Ishikawa (cell line): ENCODE measurements around the gene ZFP69B.
A peak's percentile ranks its signal among the peaks of the same experiment; 100 is the strongest.

Experiments used
- CEBPB ChIP-seq: IDR thresholded peaks from 2 replicates; pipeline ENCODE4 v1.6.1; 2012
- CREB1 ChIP-seq: IDR thresholded peaks from 2 replicates; pipeline ENCODE4 v1.6.1; 2012; ENCODE audit warnings: low read depth
- EGR1 ChIP-seq: IDR thresholded peaks from 2 replicates; pipeline ENCODE4 v1.6.1; 2012
- EP300 ChIP-seq: IDR thresholded peaks from 2 replicates; pipeline ENCODE4 v1.6.1; 2012; ENCODE audit warnings: borderline replicate concordance
- FOXM1 ChIP-seq: IDR thresholded peaks from 2 replicates; pipeline ENCODE4 v1.6.1; 2012; ENCODE audit warnings: low read depth, borderline replicate concordance
- MAX ChIP-seq: IDR thresholded peaks from 2 replicates; pipeline ENCODE4 v1.6.1; 2012
- NFIC ChIP-seq: IDR thresholded peaks from 2 replicates; pipeline ENCODE4 v1.6.1; 2012
- RAD21 ChIP-seq: IDR thresholded peaks from 2 replicates; pipeline ENCODE4 v1.6.1; 2012; ENCODE audit warnings: low read depth
- REST ChIP-seq: IDR thresholded peaks from 2 replicates; pipeline ENCODE4 v1.6.1; 2012; ENCODE audit warnings: low read depth, mild to moderate bottlenecking
- TAF1 ChIP-seq: IDR thresholded peaks from 2 replicates; pipeline ENCODE4 v1.6.1; 2012; ENCODE audit warnings: low read depth, mild to moderate bottlenecking
- TCF12 ChIP-seq: IDR thresholded peaks from 2 replicates; pipeline ENCODE4 v1.6.1; 2012; ENCODE audit warnings: low read depth
- TEAD4 ChIP-seq: IDR thresholded peaks from 2 replicates; pipeline ENCODE4 v1.6.1; 2012
- USF1 ChIP-seq: IDR thresholded peaks from 2 replicates; pipeline ENCODE4 v1.6.1; 2012
- YY1 ChIP-seq: IDR thresholded peaks from 2 replicates; pipeline ENCODE4 v1.6.1; 2012; ENCODE audit warnings: low read depth
- ZBTB7A ChIP-seq: IDR thresholded peaks from 2 replicates; pipeline ENCODE4 v1.6.1; 2012; ENCODE audit warnings: low read depth

ZFP69B gene

GRCh38 chr1:40449684-40450494 is at the start of gene ZFP69B:
TSS of gene ZFP69B (plus strand) at chr1:40450476. CDS start at chr1:40450962, 486 bp downstream.
- TF ChIP-seq CREB1 (no peak), NFIC (no peak), YY1 (peak; percentile 30; the same call in 1 of the 2 replicates), TEAD4 (peak; percentile 16; the same call in 1 of the 2 replicates), FOXM1 (no peak), TAF1 (peak; percentile 68), TCF12 (0 out of 2 replicates have a peak, but pooled peaks have one; percentile 19), EGR1 (peak; percentile 93), MAX (peak; percentile 83)

- TF ChIP-seq REST = no peak
- TF ChIP-seq ZBTB7A = no peak
- no peak for TF ChIP-seq TCF12
- TF ChIP-seq TAF1 = no peak
- no peak for TF ChIP-seq FOXM1
These were observed 48.6 kb upstream of the ZFP69B start for GRCh38 chr1:40401473-40402201.

- no peak for TF ChIP-seq FOXM1
- TF ChIP-seq RAD21 = peak; percentile 78
These were observed 45.4 kb upstream of the ZFP69B start for GRCh38 chr1:40404670-40405462.

DNA sequence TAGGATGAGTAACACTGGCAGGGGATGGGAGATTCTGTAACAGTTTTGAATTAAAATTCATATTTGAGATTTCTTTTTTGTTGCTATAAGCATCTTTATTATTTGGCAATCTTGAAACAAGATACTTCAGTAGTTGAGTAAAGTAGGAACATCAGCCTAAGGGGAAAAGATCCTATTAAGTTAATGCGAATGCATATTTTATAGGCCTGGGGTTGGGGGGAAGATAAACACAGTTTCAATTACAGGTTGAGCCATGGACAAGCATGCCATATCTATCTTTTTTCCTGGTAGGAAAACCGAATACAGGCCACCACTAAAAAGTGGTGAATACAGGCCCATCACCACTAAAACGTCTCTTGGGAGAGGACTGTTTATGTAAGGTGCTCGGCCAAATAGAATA is 44.5 kb upstream of the ZFP69B start:
- TF ChIP-seq MAX = no peak
- no peak for TF ChIP-seq TEAD4
- no peak for TF ChIP-seq CREB1
- no peak for TF ChIP-seq USF1
- TF ChIP-seq TCF12 = no peak
- TF ChIP-seq CEBPB = no peak
- no peak for TF ChIP-seq EGR1
- TF ChIP-seq NFIC = no peak
- TF ChIP-seq RAD21 = no peak
- TF ChIP-seq YY1 = no peak

DNA sequence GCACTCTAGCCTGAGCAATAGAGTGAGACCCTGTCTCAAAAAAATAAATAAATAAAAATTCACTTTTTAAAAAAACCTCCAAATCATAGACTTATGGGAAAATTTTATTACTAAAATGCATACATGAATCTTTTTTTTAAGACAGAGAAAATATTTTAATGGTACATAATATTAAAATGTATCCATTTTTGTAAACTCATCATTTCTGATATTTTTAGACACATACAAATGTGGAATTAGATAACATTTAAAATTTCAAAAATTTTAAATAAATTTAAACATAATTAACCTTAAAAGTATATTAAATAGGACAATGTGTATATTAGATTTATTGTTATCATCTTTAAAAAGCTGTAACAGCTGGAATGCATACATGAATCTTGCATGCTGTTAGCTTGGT is 42.8 kb upstream of the ZFP69B start:
- no peak for TF ChIP-seq USF1
- no peak for TF ChIP-seq CEBPB
- TF ChIP-seq TCF12 = no peak
- TF ChIP-seq EP300 = no peak
- TF ChIP-seq TAF1 = no peak
- no peak for TF ChIP-seq ZBTB7A
- TF ChIP-seq MAX = no peak
- no peak for TF ChIP-seq CREB1
- no peak for TF ChIP-seq TEAD4
- no peak for TF ChIP-seq REST
- TF ChIP-seq EGR1 = no peak
- TF ChIP-seq RAD21 = no peak
